HG03159 (cell line): Measurements from ENCODE around the gene NSMCE4A.
"Not testable (repeated sequence)": the region's sequence is repeated elsewhere in the genome, so short reads cannot be mapped to it uniquely, and the experiment has no call there.

ENCODE experiments used
- ATAC-seq: cut with Tn5 transposase; IDR thresholded peaks from one replicate; pipeline ENCODE4 v1.9.1; 2021; ENCODE audit warnings: mild to moderate bottlenecking, moderate library complexity; ENCODE audit not compliant: unreplicated experiment

The NSMCE4A gene

DNA sequence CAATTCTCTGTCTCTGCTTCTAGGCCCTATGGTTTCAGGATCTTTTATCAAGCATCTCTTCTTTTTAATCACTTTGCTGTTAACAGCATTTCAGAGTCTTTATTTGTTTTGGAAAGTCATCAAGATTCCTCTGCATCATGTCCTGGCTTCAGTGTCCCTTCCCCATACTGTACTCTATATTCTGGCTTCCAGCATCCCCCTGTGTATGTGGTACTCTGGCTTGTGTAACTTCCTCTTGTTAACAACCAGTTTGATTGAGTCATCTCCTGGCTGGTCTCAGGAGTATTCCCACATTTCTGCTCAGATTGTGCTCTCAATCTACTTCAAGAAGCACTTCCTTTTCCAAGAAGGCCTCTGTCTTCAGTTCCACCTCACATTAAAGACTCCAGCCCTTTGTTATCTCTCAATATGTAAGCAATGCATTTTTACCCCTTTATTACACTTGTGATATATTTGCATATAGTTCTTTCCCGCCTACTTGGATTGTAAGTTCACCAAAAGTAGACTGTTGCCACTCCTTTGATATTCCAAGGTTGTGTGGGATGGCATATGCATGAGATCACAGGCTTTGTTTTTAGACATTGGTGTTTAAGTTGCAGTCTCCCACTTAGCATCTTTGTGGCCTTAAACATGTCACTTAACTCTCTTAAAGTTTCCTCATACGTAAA, 32.1 kb downstream of the NSMCE4A start:
- no peak for ATAC-seq

- ATAC-seq, result no peak
Measured at GRCh38 chr10:121941532-121941931, 33.5 kb downstream of the NSMCE4A start.

- ATAC-seq, result no peak
Measured at GRCh38 chr10:121936295-121936694, 38.7 kb downstream of the NSMCE4A start.

DNA sequence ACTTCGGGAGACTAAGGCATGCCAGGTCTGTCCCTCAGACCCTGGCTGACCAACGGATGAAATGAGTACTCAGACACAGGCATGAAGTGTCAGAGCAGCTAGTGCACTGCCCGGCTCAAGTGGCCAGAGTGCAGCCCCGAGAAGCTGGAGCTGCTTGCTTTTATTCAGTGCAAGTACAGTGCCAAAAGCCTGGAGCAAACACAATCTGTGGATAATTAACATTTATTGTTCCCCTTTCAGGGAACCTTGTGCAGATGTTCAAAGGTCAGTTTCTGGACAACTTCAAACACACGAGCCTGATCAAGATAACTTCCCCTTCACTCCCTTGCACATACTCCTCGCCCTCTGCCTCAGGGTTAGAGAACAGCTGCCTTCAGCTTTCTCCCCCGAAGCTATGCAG, 39.3 kb downstream of the NSMCE4A start:
- no peak for ATAC-seq

DNA sequence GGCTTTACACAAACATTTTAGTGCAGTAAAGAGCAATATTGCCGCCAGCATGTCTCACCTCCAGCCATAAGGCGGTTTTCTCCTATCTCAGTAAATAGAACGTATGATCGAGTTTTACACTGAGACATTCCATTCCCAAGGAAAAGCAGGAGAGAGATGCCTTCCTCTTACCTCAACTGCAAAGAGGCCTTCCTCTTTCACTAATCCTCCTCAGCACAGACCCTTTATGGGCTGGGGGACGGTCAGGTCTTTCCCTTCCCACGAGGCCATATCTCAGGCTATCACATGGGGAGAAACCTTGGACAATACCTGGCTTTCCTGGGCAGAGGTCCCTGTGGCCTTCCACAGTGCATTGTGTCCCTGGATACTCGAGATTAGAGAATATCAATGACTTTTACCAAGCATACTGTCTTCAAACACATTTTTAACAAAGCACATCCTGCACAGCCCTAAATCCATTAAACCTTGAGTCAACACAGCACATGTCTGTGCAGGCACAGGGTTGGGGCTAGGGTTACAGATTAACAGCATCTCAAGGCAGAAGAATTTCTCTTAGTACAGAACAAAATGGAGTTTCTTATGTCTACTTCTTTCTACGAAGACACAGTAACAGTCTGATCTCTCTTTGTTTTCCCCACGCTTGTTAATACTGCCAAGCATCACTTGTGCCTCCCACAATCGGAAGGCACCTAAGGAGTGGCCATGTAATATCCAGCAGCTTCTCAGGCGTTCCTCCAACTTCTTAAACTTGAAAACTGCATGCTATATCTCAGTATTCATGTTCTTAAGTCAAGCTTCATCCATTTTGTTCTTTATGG, 44.5 kb downstream of the NSMCE4A start:
- not testable (repeated sequence) for ATAC-seq

GRCh38 chr10:121929585-121930267, 45.3 kb downstream of the NSMCE4A start:
- ATAC-seq, result not testable (repeated sequence)

DNA sequence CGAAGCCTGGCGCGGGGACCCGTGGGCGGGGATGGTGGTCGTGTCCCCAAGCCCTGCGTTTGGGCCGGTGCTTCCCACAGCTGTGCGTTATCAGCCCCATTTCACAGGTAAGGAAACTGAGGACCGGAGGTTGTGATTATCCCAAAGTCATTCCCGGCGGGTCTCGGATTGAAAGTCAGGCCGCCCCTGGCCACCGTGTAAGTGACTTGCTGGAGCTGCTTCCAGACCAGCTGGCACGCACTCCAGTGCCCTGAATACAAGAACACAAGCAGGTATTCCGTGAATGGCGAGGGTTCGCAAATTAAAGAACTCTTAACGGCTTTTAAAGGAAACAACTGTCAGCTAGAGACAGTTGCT, 46.5 kb downstream of the NSMCE4A start:
- ATAC-seq, result peak; percentile 20

- ATAC-seq, result peak; percentile 80
Measured at GRCh38 chr10:121927841-121928527, 47.0 kb downstream of the NSMCE4A start, which contains the start of gene ATE1. TSS of gene ATE1 (minus strand) at chr10:121928031. CDS start at chr10:121927949, 82 bp downstream.

DNA sequence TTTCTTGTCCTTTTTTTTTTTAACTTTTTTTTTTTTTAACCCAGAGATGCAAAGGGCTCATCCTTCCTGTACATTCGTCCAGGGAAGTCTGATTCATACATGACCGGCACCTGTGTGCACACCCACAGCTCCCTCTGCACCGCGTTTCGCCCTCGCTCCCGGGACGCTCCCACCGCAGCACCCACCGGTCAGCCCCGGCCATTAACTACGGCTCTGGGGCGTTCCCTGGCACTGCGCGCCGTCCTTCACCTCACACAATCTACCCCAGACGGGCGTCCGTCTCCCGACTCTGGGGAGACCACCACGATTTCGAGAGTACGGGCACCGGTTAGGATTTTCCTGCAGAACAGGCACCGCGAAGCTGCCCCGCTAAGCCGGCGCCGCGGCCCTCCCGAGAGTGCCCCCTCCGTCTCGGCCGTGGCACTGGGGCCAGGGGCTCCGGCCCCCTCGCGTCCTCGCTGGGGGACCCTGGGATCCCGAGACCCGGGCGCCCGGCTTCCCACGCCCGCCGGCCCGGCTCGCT, 47.6 kb downstream of the NSMCE4A start:
- peak; percentile 40 for ATAC-seq

GRCh38 chr10:121926671-121927317, 48.2 kb downstream of the NSMCE4A start:
- peak; percentile 19 for ATAC-seq

DNA sequence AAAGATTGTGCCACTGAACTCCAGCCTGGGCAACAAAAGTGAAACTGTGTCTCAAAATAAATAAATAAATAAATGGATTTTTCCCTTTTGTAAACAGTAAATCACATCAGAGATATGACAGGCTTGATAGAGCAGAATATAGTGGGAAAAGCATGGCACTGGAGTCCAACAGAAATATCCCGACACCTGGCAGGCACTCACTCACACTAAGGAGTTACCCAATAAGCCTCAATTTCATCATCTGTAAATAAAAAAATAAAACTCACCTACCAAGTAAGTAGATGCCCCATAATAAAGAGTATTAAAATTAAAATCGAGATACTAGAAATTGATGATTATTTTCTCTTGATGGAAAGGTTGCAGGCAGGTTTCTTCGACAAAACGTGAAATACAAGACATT, 48.9 kb downstream of the NSMCE4A start:
- ATAC-seq, result no peak

- no peak for ATAC-seq
Measured at GRCh38 chr10:121921238-121921931, 53.6 kb downstream of the NSMCE4A start.

GRCh38 chr10:121919666-121920065, 55.4 kb downstream of the NSMCE4A start:
- no peak for ATAC-seq

GRCh38 chr10:121918800-121919199, 56.2 kb downstream of the NSMCE4A start:
- ATAC-seq, result not testable (repeated sequence)

DNA sequence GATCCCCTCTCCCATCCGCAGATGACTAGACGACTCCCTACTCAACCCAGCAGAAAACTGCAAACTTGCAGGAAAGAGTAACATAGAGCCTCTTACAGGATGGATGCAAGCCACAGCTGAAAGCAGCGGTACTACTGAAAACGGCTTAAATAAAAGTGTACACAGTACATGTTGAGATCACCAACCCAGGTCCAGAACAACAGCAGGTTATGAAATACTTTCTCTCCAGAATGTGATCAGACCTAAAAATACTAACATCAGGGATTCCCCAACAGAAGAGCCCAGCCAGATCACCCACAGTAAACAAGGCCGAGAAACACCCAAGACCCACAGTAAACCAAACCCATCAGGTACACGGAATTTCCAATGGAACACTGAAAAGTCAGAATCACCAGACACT, 60.4 kb downstream of the NSMCE4A start:
- ATAC-seq, result no peak

- ATAC-seq, result no peak
Measured at GRCh38 chr10:121911421-121911697, 63.7 kb downstream of the NSMCE4A start.

DNA sequence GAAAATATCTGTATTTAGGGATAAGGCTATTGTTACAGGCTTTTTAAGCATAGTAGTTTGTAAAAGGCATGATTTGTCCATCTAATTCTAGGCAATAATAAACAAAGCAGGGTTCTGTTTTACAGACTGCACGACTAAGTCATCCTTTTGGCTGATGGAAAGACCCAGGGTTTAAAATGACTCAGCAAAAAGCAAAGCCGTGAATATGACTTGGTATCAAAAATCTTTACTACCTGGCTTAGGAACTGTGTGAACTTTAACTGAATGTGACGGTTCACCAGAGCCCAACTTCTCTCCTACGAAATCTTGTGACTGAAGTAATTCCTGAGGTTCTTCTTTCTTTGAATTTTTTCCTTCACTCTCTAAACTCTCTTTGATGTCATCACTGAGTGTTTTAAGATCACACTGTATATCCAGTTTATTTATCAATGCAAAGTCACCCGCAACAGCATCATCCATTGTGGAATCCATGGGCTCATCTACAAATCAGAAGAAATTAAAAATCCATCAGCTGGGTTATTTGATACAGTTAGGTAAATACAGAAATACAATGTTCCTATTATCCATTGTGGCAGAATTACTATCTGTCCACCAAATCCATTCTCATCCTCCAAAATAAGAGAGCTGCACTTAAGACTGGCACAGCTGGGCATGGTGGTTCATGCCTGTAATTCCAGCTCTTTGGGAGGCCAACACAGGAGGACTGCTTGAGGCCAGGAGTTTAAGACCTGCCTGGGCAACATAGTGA, 64.2 kb downstream of the NSMCE4A start:
- no peak for ATAC-seq
